Thyroid gland (tissue), 4 donors: ENCODE measurements around the gene GNL3.

Experiments used
- CTCF ChIP-seq, 6 experiments: fragments of 200-600 bp in 3 of 6; fragments of 450-650 bp in 3 of 6; sonication (generic) in 3 of 6; IDR thresholded peaks; one replicate each; pipeline ENCODE4 v1.5.1; 2016 to 2019; ENCODE audit warnings: antibody characterized with exemption in 6 of 6, mild to moderate bottlenecking in 2 of 6, inconsistent platforms in 1 of 6, moderate library complexity in 1 of 6
- POLR2A ChIP-seq, 2 donors: fragments of 450-650 bp; IDR thresholded peaks; one replicate each; pipeline ENCODE4 v1.6.1; 2017; ENCODE audit warnings: antibody characterized with exemption in 2 of 2, mild to moderate bottlenecking in 2 of 2, moderate library complexity in 1 of 2

DNA sequence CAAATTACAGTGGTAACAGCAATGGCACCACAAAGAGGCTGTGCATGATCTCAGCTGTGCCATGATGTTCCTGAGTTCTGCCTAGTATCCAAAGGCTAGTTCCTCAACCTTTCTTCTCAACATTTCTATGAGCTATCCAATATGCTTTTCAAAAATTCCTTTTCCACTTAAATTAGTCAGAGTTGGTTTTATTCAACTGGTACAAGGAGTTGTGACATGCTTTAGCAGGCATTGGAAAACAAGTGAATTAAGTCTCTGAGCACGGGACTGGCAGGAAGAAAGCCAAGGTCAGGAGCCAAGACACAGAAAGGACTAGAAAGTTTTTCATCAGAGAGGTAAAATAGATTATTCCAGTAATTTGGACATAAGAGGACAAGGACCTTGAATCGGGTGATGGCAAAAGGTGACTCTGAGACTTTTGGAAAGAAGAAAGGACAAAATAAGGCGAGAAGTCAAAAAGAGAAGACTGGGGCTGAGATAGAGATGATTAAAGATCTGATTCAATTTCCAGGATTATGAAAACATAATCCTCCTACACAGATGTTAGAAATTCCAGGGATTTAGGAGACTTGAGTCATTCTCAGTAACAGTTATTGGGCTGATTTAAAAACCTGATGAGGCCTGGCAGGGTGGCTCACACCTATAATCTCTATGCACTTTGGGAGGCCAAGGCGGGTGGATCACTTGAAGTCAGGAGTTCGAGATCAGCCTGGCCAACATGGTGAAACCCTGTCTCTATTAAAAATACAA, 36.2 kb upstream of the GNL3 start:
- TF ChIP-seq CTCF (IDR thresholded peaks at IDR 0.05): no peak
- peak in 1 of 2 donors; percentile 6 for TF ChIP-seq POLR2A (IDR thresholded peaks at IDR 0.05)
